MCF 10A (cell line): ENCODE measurements around the gene XPNPEP1. TPM values are rescaled to one million over a fixed set of nuclear protein-coding genes. Genes with fewer than 3 reads are reported as not detected.

Experiments used
- BruUV-seq: library from RNA; stranded (reverse); fragments of 400-500 nt; replicated peaks from 2 replicates; lab custom pipeline; 2021; lab: Mats Ljungman, UMichigan
- CTCF ChIA-PET: fragments of 300-600 bp; sonication (Branson Sonifier 250); formaldehyde crosslinking; extraction: SDS; loops from one replicate; lab custom pipeline; 2021; ENCODE audit warnings: antibody characterized with exemption, inconsistent platforms; lab: Yijun Ruan, JAX
- POLR2A ChIA-PET: fragments of 300-600, 350-650 bp; sonication (Branson Sonifier 250); formaldehyde crosslinking; extraction: SDS; loops from one replicate; lab custom pipeline; 2020; ENCODE audit warnings: antibody characterized with exemption, inconsistent platforms; lab: Yijun Ruan, JAX
- DNase-seq: peaks from one replicate; pipeline ENCODE4 v3.0.0-alpha.2; 2018; ENCODE audit not compliant: unreplicated experiment
- H3K27ac Mint-ChIP-seq: one replicate; pipeline ENCODE4 v1.8.0; 2022; ENCODE audit warnings: mild to moderate bottlenecking, low read depth, mixed read lengths; ENCODE audit not compliant: unreplicated experiment
- H3K27me3 Mint-ChIP-seq: one replicate; pipeline ENCODE4 v1.8.0; 2022; ENCODE audit warnings: mixed read lengths; ENCODE audit not compliant: insufficient read depth, unreplicated experiment
- H3K36me3 Mint-ChIP-seq: one replicate; pipeline ENCODE4 v1.8.0; 2022; ENCODE audit warnings: mild to moderate bottlenecking, moderate library complexity, mixed read lengths; ENCODE audit not compliant: insufficient read depth, unreplicated experiment
- H3K4me1 Mint-ChIP-seq: one replicate; pipeline ENCODE4 v1.8.0; 2022; ENCODE audit warnings: mixed read lengths; ENCODE audit not compliant: insufficient read depth, unreplicated experiment
- H3K4me3 Mint-ChIP-seq: one replicate; pipeline ENCODE4 v1.8.0; 2022; ENCODE audit warnings: mild to moderate bottlenecking, moderate library complexity, mixed read lengths; ENCODE audit not compliant: unreplicated experiment
- H3K9me3 Mint-ChIP-seq: one replicate; pipeline ENCODE4 v1.8.0; 2022; ENCODE audit warnings: mixed read lengths; ENCODE audit not compliant: unreplicated experiment
- intact Hi-C: fragments of 100-400 bp; cut with micrococcal nuclease; formaldehyde crosslinking; loops from 2 replicates; pipeline ENCODE4 v1.14.1; 2022
- total RNA-seq: library from RNA; stranded (reverse); gene quantifications from 2 replicates; pipeline ENCODE4 v1.2.3, GENCODE V29; 2022
- TF ChIP-seq, protein P1 (sequence below): fragments of 200-600 bp; IDR thresholded peaks from one replicate; pipeline ENCODE4 v1.8.0; 2022; ENCODE audit warnings: antibody characterized with exemption, mild to moderate bottlenecking; ENCODE audit not compliant: unreplicated experiment

Gene XPNPEP1
- total RNA-seq, 1 experiment from 2014 or later, result 52.1 TPM

DNA sequence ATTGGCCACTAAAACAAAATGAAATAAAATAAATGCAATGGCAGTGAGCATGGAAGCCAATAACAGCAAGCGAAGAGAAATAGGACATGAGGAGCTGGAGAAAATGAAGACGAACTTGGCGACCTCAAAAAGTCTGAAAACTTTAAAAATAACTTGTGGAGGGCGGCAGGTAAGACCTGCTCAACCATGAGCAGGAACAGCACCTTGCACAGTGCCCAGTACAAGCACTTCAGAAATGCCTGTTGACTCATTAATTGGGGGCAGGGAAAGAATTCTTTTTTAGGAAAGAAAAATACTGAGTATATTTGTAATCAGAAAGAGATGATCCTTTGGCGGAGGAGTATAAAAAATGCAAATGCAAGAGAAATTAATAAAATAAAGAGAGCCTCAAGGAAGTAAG, 78.0 kb downstream of the XPNPEP1 start:
- BruUV-seq, result no TSS peak
- H3K4me3 Mint-ChIP-seq, result no peak overlapping the region
- H3K4me1 Mint-ChIP-seq, result peaks cover 4% of the 10 kb centered on the region
- TF ChIP-seq, protein P1, sequence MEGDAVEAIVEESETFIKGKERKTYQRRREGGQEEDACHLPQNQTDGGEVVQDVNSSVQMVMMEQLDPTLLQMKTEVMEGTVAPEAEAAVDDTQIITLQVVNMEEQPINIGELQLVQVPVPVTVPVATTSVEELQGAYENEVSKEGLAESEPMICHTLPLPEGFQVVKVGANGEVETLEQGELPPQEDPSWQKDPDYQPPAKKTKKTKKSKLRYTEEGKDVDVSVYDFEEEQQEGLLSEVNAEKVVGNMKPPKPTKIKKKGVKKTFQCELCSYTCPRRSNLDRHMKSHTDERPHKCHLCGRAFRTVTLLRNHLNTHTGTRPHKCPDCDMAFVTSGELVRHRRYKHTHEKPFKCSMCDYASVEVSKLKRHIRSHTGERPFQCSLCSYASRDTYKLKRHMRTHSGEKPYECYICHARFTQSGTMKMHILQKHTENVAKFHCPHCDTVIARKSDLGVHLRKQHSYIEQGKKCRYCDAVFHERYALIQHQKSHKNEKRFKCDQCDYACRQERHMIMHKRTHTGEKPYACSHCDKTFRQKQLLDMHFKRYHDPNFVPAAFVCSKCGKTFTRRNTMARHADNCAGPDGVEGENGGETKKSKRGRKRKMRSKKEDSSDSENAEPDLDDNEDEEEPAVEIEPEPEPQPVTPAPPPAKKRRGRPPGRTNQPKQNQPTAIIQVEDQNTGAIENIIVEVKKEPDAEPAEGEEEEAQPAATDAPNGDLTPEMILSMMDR, result no peak
- no peaks in the 10 kb centered on the region for H3K9me3 Mint-ChIP-seq
- POLR2A ChIA-PET, result interaction anchor here (0.6 kb wide), 1 partner anchor 1858 kb away, joined by 3 read pairs; no protein-coding TSS in a partner anchor
- DNase-seq, result no peak
- CTCF ChIA-PET, result no interaction called here
- no peaks in the 10 kb centered on the region for H3K27me3 Mint-ChIP-seq
- H3K36me3 Mint-ChIP-seq, result no peaks in the 10 kb centered on the region
- intact Hi-C loops, result no loop called here
- H3K27ac Mint-ChIP-seq, result no peak overlapping the region

DNA sequence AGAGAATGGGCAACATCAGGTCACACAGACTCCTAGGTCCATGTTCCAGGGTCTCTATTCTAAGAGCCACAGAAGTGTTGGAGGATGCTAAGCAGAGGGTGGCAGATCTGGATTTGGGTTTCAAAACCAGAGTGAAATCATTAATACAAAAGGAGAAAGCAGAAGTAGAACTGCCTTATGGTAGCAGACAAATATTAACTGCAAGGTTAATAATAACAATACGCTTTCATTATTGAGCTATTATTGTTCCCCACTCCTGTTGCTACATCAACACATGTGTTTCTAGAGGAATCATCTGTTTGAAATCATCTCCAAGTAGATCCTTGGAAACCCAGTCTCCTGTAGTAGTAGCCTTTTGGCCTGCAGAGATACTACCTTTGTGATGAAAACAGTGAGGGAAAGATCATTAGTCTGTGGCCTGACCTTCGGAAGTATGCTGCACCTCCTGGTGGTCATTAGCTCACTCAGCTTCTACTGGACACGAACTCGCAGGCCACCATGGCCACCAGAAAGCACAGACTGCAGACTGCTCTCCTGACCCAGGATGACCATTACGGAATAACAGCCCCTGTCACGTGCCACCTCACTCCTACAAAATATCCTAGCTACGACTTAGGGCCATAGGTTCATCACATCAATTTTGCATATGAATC, 84.6 kb downstream of the XPNPEP1 start:
- H3K4me3 Mint-ChIP-seq, result no peak overlapping the region
- intact Hi-C loops, result no loop called here
- DNase-seq, result no peak
- BruUV-seq, result no TSS peak
- H3K4me1 Mint-ChIP-seq, result no peaks in the 10 kb centered on the region
- H3K27me3 Mint-ChIP-seq, result no peaks in the 10 kb centered on the region
- no peak overlapping the region for H3K27ac Mint-ChIP-seq
- H3K36me3 Mint-ChIP-seq, result no peaks in the 10 kb centered on the region
- H3K9me3 Mint-ChIP-seq, result no peaks in the 10 kb centered on the region
- ChIA-PET POLR2A (interaction anchor here (0.7 kb wide), 1 partner anchor 100 kb away, joined by 3 read pairs; no protein-coding TSS in a partner anchor), CTCF (interaction anchor here (0.6 to 3.4 kb wide), 3 partner anchors 14 to 1910 kb away, joined by 3 to 14 read pairs (median 4); no protein-coding TSS in a partner anchor)
- TF ChIP-seq, protein P1, result no peak

DNA sequence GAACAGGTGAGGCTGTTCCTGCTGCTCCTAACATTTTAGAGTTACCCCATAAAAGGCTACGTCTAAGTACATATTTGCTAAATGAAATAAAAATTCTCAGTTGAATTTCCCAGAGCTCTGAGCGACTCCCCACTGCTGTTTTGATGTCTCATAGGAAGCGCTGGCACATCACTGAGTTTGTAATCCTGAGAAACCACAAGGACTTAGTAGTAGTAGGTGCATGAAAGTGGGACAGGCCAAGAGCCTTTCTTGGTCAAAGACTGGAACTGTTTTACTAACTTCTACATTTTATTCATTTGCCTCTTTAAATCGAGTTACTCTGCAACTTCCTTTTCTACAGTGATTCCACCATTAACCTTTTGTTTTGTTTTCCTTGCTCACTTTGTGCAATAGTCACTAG, 85.9 kb downstream of the XPNPEP1 start:
- Mint-ChIP-seq H3K27me3 (no peaks in the 10 kb centered on the region), H3K27ac (no peak overlapping the region), H3K4me1 (no peaks in the 10 kb centered on the region), H3K4me3 (no peak overlapping the region), H3K36me3 (no peaks in the 10 kb centered on the region), H3K9me3 (no peaks in the 10 kb centered on the region)
- POLR2A ChIA-PET, result no interaction called here
- CTCF ChIA-PET, result interaction anchor here (0.6 to 2.7 kb wide), 3 partner anchors 15 to 39 kb away, joined by 3 to 10 read pairs (median 3); no protein-coding TSS in a partner anchor
- no peak for DNase-seq
- TF ChIP-seq, protein P1, result no peak
- intact Hi-C loops, result no loop called here
- no TSS peak for BruUV-seq

DNA sequence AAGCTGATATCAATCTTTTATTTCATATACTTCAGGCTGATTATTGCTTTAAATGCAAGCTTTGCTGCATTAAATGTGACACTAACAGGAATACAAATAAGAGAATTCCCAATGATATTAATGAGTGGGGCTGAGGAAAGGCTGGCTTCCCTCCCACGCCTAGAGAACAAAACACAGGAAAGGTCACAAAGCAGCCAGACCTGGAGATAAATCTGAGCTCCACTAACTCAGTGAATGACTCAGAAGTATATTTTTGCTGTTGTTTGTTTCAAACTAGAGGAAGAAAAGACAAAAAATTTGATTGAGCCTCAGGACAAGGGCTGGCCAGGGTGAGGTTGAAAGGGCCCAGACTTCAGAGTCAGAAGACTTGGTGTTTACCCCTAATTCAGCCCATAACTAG, 88.1 kb downstream of the XPNPEP1 start:
- H3K9me3 Mint-ChIP-seq, result no peaks in the 10 kb centered on the region
- H3K27me3 Mint-ChIP-seq, result no peaks in the 10 kb centered on the region
- intact Hi-C loops, result no loop called here
- H3K4me3 Mint-ChIP-seq, result no peak overlapping the region
- no peaks in the 10 kb centered on the region for H3K4me1 Mint-ChIP-seq
- CTCF ChIA-PET, result interaction anchor here (0.6 to 2.7 kb wide), 2 partner anchors 17 to 91 kb away, joined by 3 to 10 read pairs; no protein-coding TSS in a partner anchor
- no peak for DNase-seq
- BruUV-seq, result no TSS peak
- TF ChIP-seq, protein P1, result no peak
- POLR2A ChIA-PET, result no interaction called here
- no peaks in the 10 kb centered on the region for H3K36me3 Mint-ChIP-seq
- H3K27ac Mint-ChIP-seq, result no peak overlapping the region
